Karpas-422 (cell line): ENCODE data around the gene PAIP2. TPM values are rescaled to one million over a fixed set of nuclear protein-coding genes. Genes with fewer than 3 reads are reported as not detected.

Experiments
- DNase-seq: peaks from one replicate; pipeline ENCODE4 v3.0.0-alpha.2; 2015
- H2AFZ ChIP-seq: fragments of 200-600 bp; sonication (generic); 2 replicates; pipeline ENCODE4 v1.6.1; 2014; ENCODE audit warnings: antibody characterized with exemption, low read length, mixed read lengths
- H3K27ac ChIP-seq: fragments of 200-600 bp; sonication (generic); 2 replicates; pipeline ENCODE4 v1.5.1; 2014; ENCODE audit warnings: mild to moderate bottlenecking, low read length, moderate library complexity
- H3K27me3 ChIP-seq: fragments of 200-600 bp; sonication (generic); 2 replicates; pipeline ENCODE4 v1.6.1; 2014; ENCODE audit warnings: low read length, mixed read lengths
- H3K36me3 ChIP-seq: fragments of 200-600 bp; sonication (generic); 2 replicates; pipeline ENCODE4 v1.6.1; 2014; ENCODE audit warnings: low read length, mixed read lengths; ENCODE audit not compliant: insufficient read depth
- H3K4me1 ChIP-seq: fragments of 200-600 bp; sonication (generic); 2 replicates; pipeline ENCODE4 v1.6.1; 2014; ENCODE audit warnings: mild to moderate bottlenecking, low read length, mixed read lengths
- H3K4me2 ChIP-seq: fragments of 200-600 bp; sonication (generic); 2 replicates; pipeline ENCODE4 v1.6.1; 2014; ENCODE audit warnings: low read length, low read depth, mild to moderate bottlenecking; ENCODE audit not compliant: poor library complexity, severe bottlenecking
- H3K4me3 ChIP-seq: fragments of 200-600 bp; sonication (generic); 2 replicates; pipeline ENCODE4 v1.5.1; 2014; ENCODE audit warnings: mild to moderate bottlenecking, antibody characterized with exemption, low read length, mixed read lengths
- H3K79me2 ChIP-seq: fragments of 200-600 bp; sonication (generic); 2 replicates; pipeline ENCODE4 v1.6.1; 2014; ENCODE audit warnings: mild to moderate bottlenecking, low read length, mixed read lengths
- H3K9ac ChIP-seq: fragments of 200-600 bp; sonication (generic); 2 replicates; pipeline ENCODE4 v1.6.0; 2014; ENCODE audit warnings: low read length
- H3K9me2 ChIP-seq: fragments of 200-600 bp; sonication (generic), shearing (Covaris generic); replicated peaks from 2 replicates; pipeline ENCODE4 v1.6.0; 2014; ENCODE audit warnings: mild to moderate bottlenecking, low read length, moderate library complexity; ENCODE audit not compliant: insufficient read depth
- H3K9me3 ChIP-seq: fragments of 300-700, 200-600 bp; sonication (generic); 2 replicates; pipeline ENCODE4 v1.6.1; 2014; ENCODE audit warnings: low read length, mixed read lengths
- H4K20me1 ChIP-seq: fragments of 200-600 bp; sonication (generic); 2 replicates; pipeline ENCODE4 v1.6.1; 2014; ENCODE audit warnings: mild to moderate bottlenecking, antibody characterized with exemption, low read length, low read depth; ENCODE audit not compliant: insufficient read depth
- small RNA-seq: library from RNA; depleted of rRNA; stranded (forward); fragments of <200 nt; gene quantifications from one replicate; pipeline ENCODE3, GENCODE V24; 2014
- total RNA-seq: library from RNA; depleted of rRNA; stranded (reverse); fragments of >200 nt; shearing (Covaris generic); gene quantifications from 2 replicates; pipeline ENCODE4 v1.2.3, GENCODE V29; 2014; ENCODE audit warnings: low replicate concordance; rRNA removed

The PAIP2 gene
- total RNA-seq, 1 experiment from 2014 or later: 113 TPM

DNA sequence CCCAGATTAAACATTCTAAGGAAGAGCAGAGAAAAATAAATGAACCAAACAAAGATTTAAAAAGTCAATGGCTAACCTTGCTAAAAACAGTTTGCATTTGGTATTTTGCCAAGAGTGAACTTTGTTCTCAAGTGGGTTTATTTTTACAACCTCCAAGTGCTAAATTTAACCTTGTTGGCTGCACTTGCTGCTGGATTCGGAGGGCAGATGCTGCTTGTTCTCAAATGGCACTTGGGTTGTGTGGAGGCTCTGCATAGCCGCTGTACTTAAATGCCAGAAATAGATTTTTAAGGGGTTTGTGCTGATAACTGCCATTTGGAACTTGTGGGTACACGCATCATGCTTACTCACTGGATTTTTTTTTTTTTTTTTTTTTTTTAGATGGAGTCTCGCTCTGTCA is 75.6 kb downstream of the PAIP2 start:
- H3K79me2 ChIP-seq: no peaks in the 10 kb centered on the region
- no peaks in the 10 kb centered on the region for H4K20me1 ChIP-seq
- no peaks in the 10 kb centered on the region for H3K9me2 ChIP-seq
- no peak overlapping the region for H3K9ac ChIP-seq
- DNase-seq: no peak
- no peaks in the 10 kb centered on the region for H3K27me3 ChIP-seq
- no peaks in the 10 kb centered on the region for H3K4me1 ChIP-seq
- H3K4me3 ChIP-seq: no peak overlapping the region
- no peak overlapping the region for H3K4me2 ChIP-seq
- H3K36me3 ChIP-seq: no peaks in the 10 kb centered on the region
- no peak overlapping the region for H2AFZ ChIP-seq
- no peak overlapping the region for H3K27ac ChIP-seq
- H3K9me3 ChIP-seq: no peaks in the 10 kb centered on the region

- Histone ChIP-seq H3K79me2 (no peaks in the 10 kb centered on the region), H3K9ac (no peak overlapping the region), H3K4me1 (no peaks in the 10 kb centered on the region), H2AFZ (no peak overlapping the region), H3K36me3 (no peaks in the 10 kb centered on the region), H3K9me2 (no peaks in the 10 kb centered on the region), H4K20me1 (no peaks in the 10 kb centered on the region), H3K27me3 (no peaks in the 10 kb centered on the region), H3K9me3 (no peaks in the 10 kb centered on the region), H3K4me2 (no peak overlapping the region), H3K4me3 (no peak overlapping the region), H3K27ac (no peak overlapping the region)
- no peak for DNase-seq
Measured at GRCh38 chr5:139418793-139419192, 77.1 kb downstream of the PAIP2 start.

Small RNAs within 50 kb of the gene (small RNA-seq; reads per million reads assigned to genes)
- not detected for gene RNA5SP195

Other genes with a start within 250 kb of the PAIP2 start
- gene SIL1, start 143.5 kb upstream of the PAIP2 start, total RNA-seq: 10.7 and 21.8 TPM in 2 replicates
- gene MATR3, start 48.1 kb upstream of the PAIP2 start, total RNA-seq: 188 and 245 TPM in 2 replicates
- gene SLC23A1, start 41.4 kb downstream of the PAIP2 start, total RNA-seq: not detected in 2 replicates
- 28.8 and 31.0 TPM in 2 replicates for gene MZB1, start 48.1 kb downstream of the PAIP2 start, total RNA-seq
- gene PROB1, start 53.2 kb downstream of the PAIP2 start, total RNA-seq: 0.78 and 2.3 TPM in 2 replicates
- gene SPATA24, start 62.2 kb downstream of the PAIP2 start, total RNA-seq: 4.6 and 7.7 TPM in 2 replicates
- 6.0 and 9.0 TPM in 2 replicates for gene DNAJC18, start 97.7 kb downstream of the PAIP2 start, total RNA-seq
- not detected in 2 replicates for gene ECSCR, start 120.9 kb downstream of the PAIP2 start, total RNA-seq
- not detected in 2 replicates for gene SMIM33, start 129.2 kb downstream of the PAIP2 start, total RNA-seq
- not detected in 2 replicates for gene STING1, start 140.9 kb downstream of the PAIP2 start, total RNA-seq
- 80.2 and 105 TPM in 2 replicates for gene UBE2D2, start 219.5 kb downstream of the PAIP2 start, total RNA-seq